MM.1S (cell line): ENCODE data around the gene ANK2.

Experiments used
- CTCF ChIP-seq: fragments of 300-600 bp; sonication (generic); IDR thresholded peaks from 2 replicates; pipeline ENCODE4 v1.5.1; 2016; ENCODE audit warnings: antibody characterized with exemption, low read length, mixed read lengths
- EZH2 ChIP-seq: fragments of 300-600 bp; sonication (generic); optimal IDR thresholded peaks from 2 replicates; pipeline ENCODE3; 2017; ENCODE audit warnings: low read depth, mild to moderate bottlenecking, antibody characterized with exemption, low read length, mixed read lengths
- EZH2phosphoT487 ChIP-seq: fragments of 300-600 bp; sonication (generic); IDR thresholded peaks from 2 replicates; pipeline ENCODE4 v1.6.1; 2018; ENCODE audit warnings: antibody characterized with exemption, low read length

DNA sequence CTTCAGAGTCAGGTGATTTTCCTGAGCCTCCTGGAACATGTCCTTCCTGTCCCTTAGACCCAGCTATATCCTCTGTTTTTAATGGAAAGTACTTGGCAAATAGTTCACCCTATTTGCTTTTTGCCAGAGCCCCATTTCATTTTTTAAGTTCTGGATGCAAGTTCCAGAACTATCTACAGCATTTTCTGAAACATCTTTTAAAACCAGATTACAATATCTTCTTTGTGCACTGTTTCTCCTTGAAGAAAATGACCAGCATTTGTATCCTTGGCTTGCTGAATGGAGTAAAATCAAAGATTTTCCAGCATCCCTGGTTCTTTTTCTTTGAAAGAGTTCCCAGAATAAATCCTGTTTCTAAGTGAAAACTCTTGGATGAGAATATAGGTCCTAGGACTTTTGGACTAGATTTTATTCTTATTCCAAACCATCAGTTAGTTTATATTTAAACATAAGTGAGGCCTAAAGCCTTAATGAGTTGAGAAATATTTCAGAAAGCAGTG is 224.3 kb downstream of the ANK2 start:
- TF ChIP-seq CTCF (no peak), EZH2 (no peak), EZH2phosphoT487 (no peak)
